Left colon (tissue), 2 donors: ENCODE results near the gene EDAR. TPM values are rescaled to one million over a fixed set of nuclear protein-coding genes. Genes with fewer than 3 reads are reported as not detected.

Source experiments
- ATAC-seq: fragments of 200-7000 bp; cut with Tn5 transposase; one replicate; pipeline ENCODE4 v1.9.1; 2020; ENCODE audit warnings: mild to moderate bottlenecking, moderate library complexity
- DNase-seq, 2 donors: peaks; one replicate each; pipeline ENCODE4 v3.0.0-alpha.2; 2020
- intact Hi-C, 2 donors: fragments of 100-400 bp; cut with DNase I in 1 of 2; cut with micrococcal nuclease in 1 of 2; formaldehyde crosslinking; loops; one replicate each; pipeline versions ENCODE4 v1.11.2 to v1.14.0; 2022; cut with DNase I, micrococcal nuclease
- total RNA-seq, 2 donors: library from RNA; stranded (reverse); fragmentation: NEBNext Ultra II Directional; extraction: Animal tissue kit (Norgen Biotek cat#: 25700); gene quantifications; one replicate each; pipeline ENCODE4 v1.2.1, GENCODE V29; 2021
- donor health status: DM: no; HTN: no; CAD: no.
- donor health status: DM: yes; HTN: yes; CAD: no.

EDAR gene
- total RNA-seq, 2 donors from 2014 or later: 0.43 to 0.61 TPM

GRCh38 chr2:108845923-108846322, 143.1 kb downstream of the EDAR start:
- intact Hi-C loops: no loop called here
- DNase-seq (no peak), ATAC-seq (no peak)

Other genes starting within 250 kb of the EDAR start
- gene CCDC138, start 202.4 kb downstream of the EDAR start, total RNA-seq: 1 to 10 TPM; 4.2 TPM
- gene SH3RF3, start 140.0 kb upstream of the EDAR start, total RNA-seq: 1 to 10 TPM; 1.3 to 2.7 TPM